ENCODE results near the gene CHST13.

CHST13 gene

GRCh38 chr3:126483321-126483761 lies 40.6 kb upstream of the CHST13 start:
- no peak for TF ChIP-seq CTCF (IDR thresholded peaks at IDR 0.05; ENCODE audit: borderline replicate concordance, insufficient read depth, low read depth, low read length)
- no peak overlapping the region for H3K4me3 ChIP-seq (ENCODE audit: low read depth, low read length)

GRCh38 chr3:126484148-126484547 lies 39.8 kb upstream of the CHST13 start:
- TF ChIP-seq CTCF (IDR thresholded peaks at IDR 0.05; ENCODE audit: borderline replicate concordance, insufficient read depth, low read depth, low read length), result no peak
- H3K4me3 ChIP-seq (ENCODE audit: low read depth, low read length), result no peak overlapping the region

- H3K4me3 ChIP-seq (ENCODE audit: low read depth, low read length), result no peak overlapping the region
Observed at GRCh38 chr3:126484662-126485061, 39.3 kb upstream of the CHST13 start.

GRCh38 chr3:126485176-126485897 lies 38.6 kb upstream of the CHST13 start:
- no peak overlapping the region for H3K4me3 ChIP-seq (ENCODE audit: low read depth, low read length)
- TF ChIP-seq CTCF (IDR thresholded peaks at IDR 0.05; ENCODE audit: borderline replicate concordance, insufficient read depth, low read depth, low read length), result no peak

More at GRCh38 chr3:126484662-126485061, 39.3 kb upstream of the CHST13 start:
- no peak for TF ChIP-seq CTCF (IDR thresholded peaks at IDR 0.05; ENCODE audit: borderline replicate concordance, insufficient read depth, low read depth, low read length)

- no peak for TF ChIP-seq CTCF (IDR thresholded peaks at IDR 0.05; ENCODE audit: borderline replicate concordance, insufficient read depth, low read depth, low read length)
- no peak overlapping the region for H3K4me3 ChIP-seq (ENCODE audit: low read depth, low read length)
Observed at GRCh38 chr3:126485956-126486355, 38.0 kb upstream of the CHST13 start.

GRCh38 chr3:126486360-126486847 lies 37.6 kb upstream of the CHST13 start:
- TF ChIP-seq CTCF (IDR thresholded peaks at IDR 0.05; ENCODE audit: borderline replicate concordance, insufficient read depth, low read depth, low read length), result no peak

GRCh38 chr3:126487151-126487771 lies 36.7 kb upstream of the CHST13 start:
- no peak overlapping the region for H3K4me3 ChIP-seq (ENCODE audit: low read depth, low read length)
- no peak for TF ChIP-seq CTCF (IDR thresholded peaks at IDR 0.05; ENCODE audit: borderline replicate concordance, insufficient read depth, low read depth, low read length)

More at GRCh38 chr3:126486360-126486847, 37.6 kb upstream of the CHST13 start:
- no peak overlapping the region for H3K4me3 ChIP-seq (ENCODE audit: low read depth, low read length)
